ENCODE results near the gene MTG2. TPM values are rescaled to one million over a fixed set of nuclear protein-coding genes. Genes with fewer than 3 reads are reported as not detected.

The MTG2 gene
- total and polyA plus RNA-seq, 4 donors = 13.0 to 28.0 (median 24.4) TPM

- 84% methylated on average over 8 of the region's 8 CpGs for WGBS
- peaks cover 0 to 2% (median 0%) of the 10 kb centered on the region in 4 donors for H3K4me1 ChIP-seq (ENCODE audit: control insufficient read depth in 4 of 4, insufficient read depth in 4 of 4, low read length in 3 of 4)
- no peak overlapping the region for H3K9ac ChIP-seq (ENCODE audit: low read depth in 1 of 2, low read length in 2 of 2)
- no peak overlapping the region for H3K27ac ChIP-seq (ENCODE audit: low read depth in 1 of 2, low read length in 2 of 2)
- H3K27me3 ChIP-seq (ENCODE audit: control insufficient read depth in 4 of 4, insufficient read depth in 4 of 4, low read length in 3 of 4) = no peaks in the 10 kb centered on the region
- DNase-seq (ENCODE audit: low spot score) = no peak
- no peaks in the 10 kb centered on the region for H3K9me3 ChIP-seq (ENCODE audit: control insufficient read depth in 4 of 4, low read length in 3 of 4)
- peaks cover 0 to 36% (median 10%) of the 10 kb centered on the region in 4 donors for H3K36me3 ChIP-seq (ENCODE audit: control insufficient read depth in 4 of 4, insufficient read depth in 3 of 4, low read depth in 1 of 4, low read length in 3 of 4)
- no peak for TF ChIP-seq HNF4A (conservative IDR thresholded peaks at IDR 0.05)
- TF ChIP-seq MAX (IDR thresholded peaks at IDR 0.05) = no peak
- TF ChIP-seq FOXA2 (IDR thresholded peaks at IDR 0.05) = no peak
- no peak for TF ChIP-seq YY1 (IDR thresholded peaks at IDR 0.05)
- no peak overlapping the region for H3K4me3 ChIP-seq (ENCODE audit: low read depth in 1 of 3, low read length in 3 of 3)
Measured at GRCh38 chr20:62171245-62171644, 11.6 kb upstream of the MTG2 start.

- Histone ChIP-seq H3K4me3 (ENCODE audit: low read depth in 1 of 3, low read length in 3 of 3) (no peak overlapping the region), H3K36me3 (ENCODE audit: control insufficient read depth in 4 of 4, insufficient read depth in 3 of 4, low read depth in 1 of 4, low read length in 3 of 4) (peaks cover 0 to 32% (median 8%) of the 10 kb centered on the region in 4 donors), H3K9me3 (ENCODE audit: control insufficient read depth in 4 of 4, low read length in 3 of 4) (no peaks in the 10 kb centered on the region), H3K27me3 (ENCODE audit: control insufficient read depth in 4 of 4, insufficient read depth in 4 of 4, low read length in 3 of 4) (no peaks in the 10 kb centered on the region), H3K4me1 (ENCODE audit: control insufficient read depth in 4 of 4, insufficient read depth in 4 of 4, low read length in 3 of 4) (peaks cover 3 to 15% (median 5%) of the 10 kb centered on the region in 4 donors), H3K9ac (ENCODE audit: low read depth in 1 of 2, low read length in 2 of 2) (no peak overlapping the region), H3K27ac (ENCODE audit: low read depth in 1 of 2, low read length in 2 of 2) (no peak overlapping the region)
- no peak for DNase-seq (ENCODE audit: low spot score)
- no peak for TF ChIP-seq FOXA1 (IDR thresholded peaks at IDR 0.05)
- no peak for TF ChIP-seq SP1 (IDR thresholded peaks at IDR 0.05)
- TF ChIP-seq GABPA (IDR thresholded peaks at IDR 0.05 in 1 of 2, conservative IDR thresholded peaks at IDR 0.05 in 1 of 2) = no peak
- no peak for TF ChIP-seq ZBTB33 (IDR thresholded peaks at IDR 0.05)
- TF ChIP-seq HNF4G (IDR thresholded peaks at IDR 0.05) = no peak
- TF ChIP-seq RXRA (IDR thresholded peaks at IDR 0.05) = no peak
- TF ChIP-seq REST (IDR thresholded peaks at IDR 0.05) = no peak
- TF ChIP-seq ATF3 (IDR thresholded peaks at IDR 0.05) = no peak
- no peak for TF ChIP-seq FOXA2 (IDR thresholded peaks at IDR 0.05)
- TF ChIP-seq JUND (IDR thresholded peaks at IDR 0.05) = no peak
- TF ChIP-seq NR2F2 (IDR thresholded peaks at IDR 0.05) = no peak
- no peak for TF ChIP-seq CTCF (IDR thresholded peaks at IDR 0.05; ENCODE audit: low read depth, low read length, missing input control)
- TF ChIP-seq MAX (IDR thresholded peaks at IDR 0.05) = no peak
- no peak for TF ChIP-seq HNF4A (conservative IDR thresholded peaks at IDR 0.05)
- TF ChIP-seq RAD21 (IDR thresholded peaks at IDR 0.05) = no peak
- WGBS = 96% methylated on average over 18 of the region's 18 CpGs
Measured at GRCh38 chr20:62172666-62173065, 10.2 kb upstream of the MTG2 start.

All from liver (tissue), 9 donors.